D341Med (cell line): ENCODE data around the gene TRAPPC12.
"Not testable (repeated sequence)": the region's sequence is repeated elsewhere in the genome, so short reads cannot be mapped to it uniquely, and the experiment has no call there.

Experiments
- DNase-seq: peaks from one replicate; pipeline ENCODE4 v3.0.0; 2012; ENCODE audit warnings: low spot score

Gene TRAPPC12

GRCh38 chr2:3369340-3370181 lies 9.9 kb upstream of the TRAPPC12 start:
- DNase-seq = not testable (repeated sequence)

- no peak for DNase-seq
Observed at GRCh38 chr2:3376821-3377220, 2.7 kb upstream of the TRAPPC12 start.

DNA sequence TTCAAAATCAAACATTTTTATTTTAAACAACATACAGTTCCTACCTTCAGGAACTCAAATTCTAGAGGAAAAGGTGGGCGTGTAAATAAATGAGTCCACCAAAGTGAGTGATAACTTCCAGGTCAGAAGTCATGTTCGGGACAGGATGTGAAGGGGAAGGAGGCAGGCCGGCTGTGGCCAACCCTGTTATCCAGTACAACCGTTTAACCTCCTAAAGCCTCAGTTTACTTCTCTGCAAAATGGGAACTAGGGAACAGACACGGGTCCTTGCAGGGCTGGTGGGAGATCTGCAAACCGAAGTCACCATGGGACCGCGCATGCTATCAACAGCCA lies 2.2 kb upstream of the TRAPPC12 start:
- DNase-seq = peak; percentile 53

GRCh38 chr2:3377612-3378432 lies 1.7 kb upstream of the TRAPPC12 start, which contains the start of gene EIPR1:
Gene EIPR1 (minus strand): TSS chr2:3377818. CDS start chr2:3377689, 129 bp downstream.
- DNase-seq = peak; percentile 93

DNA sequence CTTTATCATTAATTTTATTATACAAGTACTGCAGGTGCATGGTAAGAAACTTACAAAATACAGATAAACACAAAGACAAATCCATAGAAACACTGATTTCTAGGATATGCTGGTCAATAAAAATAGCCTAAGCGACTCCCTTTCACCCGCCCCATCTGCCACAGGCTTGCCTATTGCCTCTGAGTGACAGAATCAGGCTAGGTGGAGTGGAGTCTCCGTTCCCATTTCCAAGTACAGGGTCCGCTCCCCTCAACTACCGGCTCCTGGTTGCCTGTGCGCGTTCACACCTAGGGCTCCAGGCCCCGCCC lies 201 bp upstream of the TRAPPC12 start:
- DNase-seq = no peak

GRCh38 chr2:3386448-3386958 lies 7.0 kb downstream of the TRAPPC12 start:
- DNase-seq = no peak

- no peak for DNase-seq
Observed at GRCh38 chr2:3387011-3387410, 7.5 kb downstream of the TRAPPC12 start.

GRCh38 chr2:3387644-3388411 lies 8.3 kb downstream of the TRAPPC12 start:
- no peak for DNase-seq

- DNase-seq = no peak
Observed at GRCh38 chr2:3388412-3388738, 8.9 kb downstream of the TRAPPC12 start.

GRCh38 chr2:3389193-3389592 lies 9.7 kb downstream of the TRAPPC12 start:
- no peak for DNase-seq

GRCh38 chr2:3390041-3390440 lies 10.5 kb downstream of the TRAPPC12 start:
- no peak for DNase-seq

- no peak for DNase-seq
Observed at GRCh38 chr2:3392216-3392615, 12.7 kb downstream of the TRAPPC12 start.

- no peak for DNase-seq
Observed at GRCh38 chr2:3396920-3397559, 17.5 kb downstream of the TRAPPC12 start.

DNA sequence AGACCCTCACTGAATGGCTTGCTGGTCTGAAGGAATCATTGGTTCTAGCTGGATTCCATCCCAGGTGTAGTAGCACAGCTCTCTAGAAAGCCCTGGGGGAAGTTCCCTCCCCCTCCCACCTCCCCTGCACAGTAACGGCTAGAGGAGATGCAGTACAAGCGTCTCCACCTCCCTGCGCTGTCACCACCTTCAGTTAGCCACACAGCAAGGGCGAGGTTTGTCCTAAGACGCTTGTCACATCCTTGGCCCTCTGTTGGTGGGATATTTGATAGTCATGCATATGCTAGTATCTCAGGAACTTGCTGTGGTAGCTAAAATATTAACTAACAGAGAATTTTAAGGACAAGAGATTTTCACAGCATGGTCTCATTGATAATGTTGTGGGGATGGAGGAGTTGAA lies 19.4 kb downstream of the TRAPPC12 start:
- DNase-seq = no peak

- no peak for DNase-seq
Observed at GRCh38 chr2:3399381-3399780, 19.9 kb downstream of the TRAPPC12 start.

DNA sequence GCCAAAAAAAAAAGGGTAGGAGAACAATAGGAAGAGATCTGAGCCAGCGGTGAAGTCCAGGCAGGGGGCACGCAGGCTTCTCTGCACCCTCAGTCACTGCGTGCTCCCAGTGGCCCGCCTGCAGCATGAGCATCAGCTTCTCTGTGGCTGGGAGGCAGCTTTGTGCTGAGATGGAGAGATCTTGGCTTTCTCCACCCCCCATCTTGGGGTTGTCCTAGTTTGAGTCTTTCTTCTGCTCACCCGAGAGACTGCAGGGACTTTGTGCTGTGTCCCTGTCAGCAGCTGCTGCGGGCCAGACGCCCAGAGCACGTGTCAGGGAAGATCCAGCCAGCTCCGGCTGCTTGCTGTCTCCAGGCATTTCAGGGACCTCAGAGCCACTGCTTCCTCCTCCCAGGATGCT lies 20.3 kb downstream of the TRAPPC12 start:
- no peak for DNase-seq

- DNase-seq = no peak
Observed at GRCh38 chr2:3403587-3404334, 24.3 kb downstream of the TRAPPC12 start.

DNA sequence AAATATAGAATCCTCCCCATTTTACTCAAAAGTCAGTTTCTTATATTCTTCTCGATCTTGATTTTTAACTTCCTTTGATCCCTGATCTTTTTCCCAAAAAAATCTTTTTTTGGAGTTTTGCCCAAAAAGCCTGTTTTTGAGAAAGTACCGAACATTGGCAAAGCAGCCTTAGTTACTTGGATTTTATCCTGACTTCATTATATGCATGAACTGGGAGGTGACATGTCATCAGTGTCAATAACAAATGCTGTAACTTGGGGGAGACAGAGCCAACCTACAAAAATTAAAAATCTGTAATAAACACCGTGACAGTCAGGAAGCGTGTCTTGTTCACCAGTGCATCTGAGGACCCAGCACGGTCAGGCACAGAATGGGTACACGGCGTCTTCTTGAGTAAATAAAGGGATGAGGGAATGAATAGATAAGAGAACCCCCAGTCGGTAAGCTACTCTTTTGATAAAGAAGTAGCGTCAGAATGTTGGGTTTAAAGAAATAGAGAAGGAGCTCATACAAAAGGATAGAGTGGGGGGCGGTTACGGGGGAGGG lies 24.9 kb downstream of the TRAPPC12 start:
- DNase-seq = no peak

DNA sequence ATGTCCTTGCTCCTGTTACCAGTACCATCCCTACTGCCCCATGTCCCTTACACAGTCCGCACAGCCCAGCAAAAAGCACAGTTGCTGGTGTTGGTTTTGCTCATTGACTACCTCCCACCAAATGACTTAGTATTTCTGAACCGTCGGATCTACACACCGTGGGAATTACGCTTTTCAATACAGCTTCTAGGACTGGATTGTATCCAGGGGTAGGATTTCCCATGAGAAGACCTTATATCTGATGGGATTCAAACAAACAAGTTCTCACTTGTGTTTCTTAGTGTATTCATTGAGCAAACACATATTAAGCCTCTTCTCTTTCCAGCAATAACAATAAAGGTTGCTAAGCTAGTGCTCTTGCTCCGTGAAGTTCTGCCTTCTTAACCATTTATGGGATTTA lies 25.8 kb downstream of the TRAPPC12 start:
- no peak for DNase-seq

DNA sequence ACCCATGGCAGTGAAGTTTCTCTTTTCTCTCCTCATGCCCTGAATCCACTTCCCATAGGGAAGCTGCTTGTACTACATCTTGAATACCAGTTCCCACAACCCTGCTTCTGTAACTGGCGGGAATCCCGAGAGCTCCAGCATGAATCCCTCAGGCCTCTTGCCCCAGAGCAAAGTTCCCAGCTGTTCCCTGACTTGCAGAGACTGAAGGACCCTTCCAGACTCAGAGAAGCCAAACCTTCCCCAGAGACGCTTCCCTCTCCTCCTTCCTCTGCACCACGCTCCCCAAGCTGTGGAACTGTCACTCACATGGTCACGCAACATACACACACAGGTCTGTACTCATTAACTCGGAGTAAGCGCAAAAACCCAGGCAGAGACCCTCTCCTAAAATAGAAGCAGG lies 26.4 kb downstream of the TRAPPC12 start:
- no peak for DNase-seq

GRCh38 chr2:3406501-3406900 lies 27.0 kb downstream of the TRAPPC12 start:
- DNase-seq = no peak
